ENCODE measurements around the gene ALKBH3. TPM values are rescaled to one million over a fixed set of nuclear protein-coding genes. Genes with fewer than 3 reads are reported as not detected.

The ALKBH3 gene
- total and polyA plus RNA-seq, 10 of the 15 experiments (the other 5 are each of a cell fraction or from before 2014, with no cell fraction given): 22.1 to 50.8 (median 38.5) TPM

GRCh38 chr11:43969543-43969942 is 88.9 kb downstream of the ALKBH3 start (continued):
- no peak for TF ChIP-seq ZBTB40 (IDR thresholded peaks at IDR 0.05; ENCODE audit: borderline replicate concordance)

Other genes starting within 250 kb of the ALKBH3 start
- gene HSD17B12, start 200.1 kb upstream of the ALKBH3 start, total RNA-seq (2014; rRNA removed): 68.1 and 75.2 TPM in 2 replicates
- 74.1 and 80.1 TPM in 2 replicates for gene HSD17B12, start 200.1 kb upstream of the ALKBH3 start, total RNA-seq (2014; rRNA removed; fragmentation: Illumina TruSeq; extraction: Trizol)
- gene HSD17B12, start 200.1 kb upstream of the ALKBH3 start, total RNA-seq (2021): 59.5 and 68.2 TPM in 2 replicates
- gene HSD17B12, start 200.1 kb upstream of the ALKBH3 start, polyA plus RNA-seq (2011; rRNA removed): 88.0 and 112 TPM in 2 replicates
- 70.4 and 99.8 TPM in 2 replicates for gene HSD17B12, start 200.1 kb upstream of the ALKBH3 start, polyA plus RNA-seq (2014; fragmentation: Illumina TruSeq; extraction: Trizol)
- 10 to 100 TPM; 23.6 to 33.6 TPM for gene HSD17B12, start 200.1 kb upstream of the ALKBH3 start, polyA plus RNA-seq (2014; fragmentation: Nextera tagmentation; extraction: Ambion mirVana)
- gene HSD17B12, start 200.1 kb upstream of the ALKBH3 start, polyA plus RNA-seq (2014; rRNA removed): 51.4 and 53.5 TPM in 2 replicates
- gene HSD17B12, start 200.1 kb upstream of the ALKBH3 start, polyA plus RNA-seq (2016; fragmentation: Nextera tagmentation; extraction: Ambion mirVana): 10 to 100 TPM; 63.5 to 66.0 TPM
- gene C11orf96, start 61.8 kb downstream of the ALKBH3 start, total RNA-seq (2014; rRNA removed): 0.28 TPM in 1 of 2 replicates, not detected in the other
- not detected in 2 replicates for gene C11orf96, start 61.8 kb downstream of the ALKBH3 start, total RNA-seq (2014; rRNA removed; fragmentation: Illumina TruSeq; extraction: Trizol)
- gene C11orf96, start 61.8 kb downstream of the ALKBH3 start, total RNA-seq (2021): 0.19 TPM in 1 of 2 replicates, not detected in the other
- 0.10 TPM in 1 of 2 replicates, not detected in the other for gene C11orf96, start 61.8 kb downstream of the ALKBH3 start, polyA plus RNA-seq (2011; rRNA removed)
- gene C11orf96, start 61.8 kb downstream of the ALKBH3 start, polyA plus RNA-seq (2014; fragmentation: Illumina TruSeq; extraction: Trizol): not detected in 2 replicates
- not detected for gene C11orf96, start 61.8 kb downstream of the ALKBH3 start, polyA plus RNA-seq (2014; fragmentation: Nextera tagmentation; extraction: Ambion mirVana)
- gene C11orf96, start 61.8 kb downstream of the ALKBH3 start, polyA plus RNA-seq (2014; rRNA removed): 0.11 TPM in 1 of 2 replicates, not detected in the other
- gene C11orf96, start 61.8 kb downstream of the ALKBH3 start, polyA plus RNA-seq (2016; fragmentation: Nextera tagmentation; extraction: Ambion mirVana): under 1 TPM in 1 of 2 experiments, not detected in 1; 0.16 TPM
- not detected in 2 replicates for gene ACCSL, start 167.2 kb downstream of the ALKBH3 start, total RNA-seq (2014; rRNA removed)
- gene ACCSL, start 167.2 kb downstream of the ALKBH3 start, total RNA-seq (2014; rRNA removed; fragmentation: Illumina TruSeq; extraction: Trizol): not detected in 2 replicates
- not detected in 2 replicates for gene ACCSL, start 167.2 kb downstream of the ALKBH3 start, total RNA-seq (2021)
- gene ACCSL, start 167.2 kb downstream of the ALKBH3 start, polyA plus RNA-seq (2011; rRNA removed): 0.15 TPM in 1 of 2 replicates, not detected in the other
- gene ACCSL, start 167.2 kb downstream of the ALKBH3 start, polyA plus RNA-seq (2014; fragmentation: Illumina TruSeq; extraction: Trizol): not detected in 2 replicates
- gene ACCSL, start 167.2 kb downstream of the ALKBH3 start, polyA plus RNA-seq (2014; fragmentation: Nextera tagmentation; extraction: Ambion mirVana): not detected
- not detected in 2 replicates for gene ACCSL, start 167.2 kb downstream of the ALKBH3 start, polyA plus RNA-seq (2014; rRNA removed)
- not detected for gene ACCSL, start 167.2 kb downstream of the ALKBH3 start, polyA plus RNA-seq (2016; fragmentation: Nextera tagmentation; extraction: Ambion mirVana)
- gene ACCS, start 185.4 kb downstream of the ALKBH3 start, total RNA-seq (2014; rRNA removed): 18.7 and 22.8 TPM in 2 replicates
- 13.6 and 14.4 TPM in 2 replicates for gene ACCS, start 185.4 kb downstream of the ALKBH3 start, total RNA-seq (2014; rRNA removed; fragmentation: Illumina TruSeq; extraction: Trizol)
- gene ACCS, start 185.4 kb downstream of the ALKBH3 start, total RNA-seq (2021): 25.2 and 25.4 TPM in 2 replicates
- gene ACCS, start 185.4 kb downstream of the ALKBH3 start, polyA plus RNA-seq (2011; rRNA removed): 25.5 and 29.8 TPM in 2 replicates
- gene ACCS, start 185.4 kb downstream of the ALKBH3 start, polyA plus RNA-seq (2014; fragmentation: Illumina TruSeq; extraction: Trizol): 16.9 and 17.5 TPM in 2 replicates
- 1 to 10 TPM; 4.8 to 5.4 TPM for gene ACCS, start 185.4 kb downstream of the ALKBH3 start, polyA plus RNA-seq (2014; fragmentation: Nextera tagmentation; extraction: Ambion mirVana)
- 32.6 and 35.9 TPM in 2 replicates for gene ACCS, start 185.4 kb downstream of the ALKBH3 start, polyA plus RNA-seq (2014; rRNA removed)
- gene ACCS, start 185.4 kb downstream of the ALKBH3 start, polyA plus RNA-seq (2016; fragmentation: Nextera tagmentation; extraction: Ambion mirVana): 10 to 100 TPM; 14.3 to 16.5 TPM
- 19.0 and 23.8 TPM in 2 replicates for gene EXT2, start 214.8 kb downstream of the ALKBH3 start, total RNA-seq (2014; rRNA removed)
- 12.6 and 16.1 TPM in 2 replicates for gene EXT2, start 214.8 kb downstream of the ALKBH3 start, total RNA-seq (2014; rRNA removed; fragmentation: Illumina TruSeq; extraction: Trizol)
- 17.1 and 20.5 TPM in 2 replicates for gene EXT2, start 214.8 kb downstream of the ALKBH3 start, total RNA-seq (2021)
- 26.7 and 31.4 TPM in 2 replicates for gene EXT2, start 214.8 kb downstream of the ALKBH3 start, polyA plus RNA-seq (2011; rRNA removed)
- gene EXT2, start 214.8 kb downstream of the ALKBH3 start, polyA plus RNA-seq (2014; fragmentation: Illumina TruSeq; extraction: Trizol): 12.8 and 18.0 TPM in 2 replicates
- 1 to 10 TPM; 3.8 to 6.6 TPM for gene EXT2, start 214.8 kb downstream of the ALKBH3 start, polyA plus RNA-seq (2014; fragmentation: Nextera tagmentation; extraction: Ambion mirVana)
- 15.5 and 17.0 TPM in 2 replicates for gene EXT2, start 214.8 kb downstream of the ALKBH3 start, polyA plus RNA-seq (2014; rRNA removed)
- gene EXT2, start 214.8 kb downstream of the ALKBH3 start, polyA plus RNA-seq (2016; fragmentation: Nextera tagmentation; extraction: Ambion mirVana): 10 to 100 TPM; 18.7 to 22.8 TPM

Data from GM12878 (cell line).